Bone marrow (tissue), 2 donors: Measurements from ENCODE around the gene BCKDHA.
"Not testable (repeated sequence)": the region's sequence is repeated elsewhere in the genome, so short reads cannot be mapped to it uniquely, and the experiment has no call there.

Source experiments
- DNase-seq, 2 donors: peaks; one replicate each; lab custom pipeline; 2025; lab: John Stamatoyannopoulos, UW

The BCKDHA gene

DNA sequence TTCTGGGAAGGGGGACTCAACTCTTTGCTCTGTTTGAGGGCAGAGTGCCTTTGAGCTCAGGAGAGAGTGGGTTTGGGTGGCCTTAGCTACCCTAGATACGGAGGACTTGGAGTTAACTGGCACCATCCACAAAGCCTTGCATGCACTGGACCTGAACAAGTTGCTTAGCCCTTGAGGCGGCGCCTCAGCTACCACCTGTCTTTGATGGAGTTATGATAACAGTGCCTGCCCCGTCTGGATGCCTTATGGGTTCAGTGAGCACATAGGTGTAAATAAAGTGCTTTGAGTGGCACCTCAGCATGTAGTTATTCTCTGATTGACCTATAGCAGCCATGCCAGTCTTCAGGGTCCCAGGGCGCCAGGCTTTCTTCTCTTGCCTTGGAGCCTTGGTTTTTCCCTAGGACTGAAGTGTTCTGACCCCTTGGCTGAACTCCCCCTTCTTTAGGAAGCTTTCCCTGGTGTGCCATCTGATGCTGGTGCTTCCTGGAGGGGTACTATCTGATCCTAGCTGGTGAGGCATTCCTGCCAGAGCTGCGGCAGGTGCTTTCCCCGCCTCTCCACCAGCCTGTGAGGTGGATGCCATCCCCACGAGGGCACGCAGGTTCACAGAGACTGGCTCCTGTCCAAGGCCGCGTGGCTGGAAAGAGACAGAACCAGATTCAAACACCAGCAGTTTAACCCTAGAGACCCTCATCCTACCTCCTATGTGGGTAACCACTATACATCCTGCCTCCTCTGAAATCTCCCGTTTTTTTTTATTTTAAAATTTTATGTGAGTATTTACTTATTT is 5.8 kb downstream of the BCKDHA start:
- DNase-seq, result no peak

- DNase-seq, result no peak
Measured at GRCh38 chr19:41405776-41406175, 8.2 kb downstream of the BCKDHA start.

- peak; percentile 7 to 83 for DNase-seq
Measured at GRCh38 chr19:41407271-41407670, 9.7 kb downstream of the BCKDHA start.

- no peak for DNase-seq
Measured at GRCh38 chr19:41408256-41408655, 10.6 kb downstream of the BCKDHA start.

DNA sequence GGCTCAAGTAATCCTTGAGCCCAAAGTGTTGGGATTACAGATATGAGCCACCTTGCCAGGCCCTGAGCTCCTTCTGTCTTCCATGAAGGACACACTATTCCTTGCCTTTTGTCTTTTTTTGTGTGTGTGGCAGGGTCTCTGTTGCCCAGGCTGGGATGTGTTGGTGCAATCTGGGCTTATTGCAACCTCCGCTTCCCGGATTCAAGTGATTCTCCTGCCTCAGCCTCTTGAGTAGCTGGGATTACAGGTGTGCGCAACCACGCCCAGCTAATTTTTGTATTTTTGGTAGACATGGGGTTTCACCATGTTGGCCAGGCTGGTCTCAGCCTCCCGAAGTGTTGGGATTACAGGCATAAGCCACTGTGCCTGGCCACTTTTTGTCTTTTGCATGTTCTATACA is 11.2 kb downstream of the BCKDHA start:
- not testable (repeated sequence) for DNase-seq

DNA sequence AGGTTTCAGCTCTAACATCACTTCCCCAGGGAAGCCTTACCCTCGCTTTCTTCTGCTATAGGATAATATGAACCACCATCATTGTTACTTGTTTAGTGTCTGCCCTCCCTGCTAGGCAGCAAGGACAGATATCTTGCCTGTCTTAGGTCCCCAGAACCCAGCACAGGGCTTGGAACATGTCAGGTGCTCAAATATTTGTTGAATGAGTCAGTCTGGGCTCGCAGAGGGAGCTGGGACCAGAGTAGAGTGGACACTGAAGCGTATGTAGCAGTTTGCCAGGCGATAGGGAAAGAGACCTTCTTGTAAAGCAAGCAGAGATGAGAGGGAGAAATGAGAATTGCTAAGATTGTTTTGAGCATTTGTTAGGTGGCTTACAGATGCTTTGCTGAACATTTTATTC is 11.7 kb downstream of the BCKDHA start:
- no peak for DNase-seq

DNA sequence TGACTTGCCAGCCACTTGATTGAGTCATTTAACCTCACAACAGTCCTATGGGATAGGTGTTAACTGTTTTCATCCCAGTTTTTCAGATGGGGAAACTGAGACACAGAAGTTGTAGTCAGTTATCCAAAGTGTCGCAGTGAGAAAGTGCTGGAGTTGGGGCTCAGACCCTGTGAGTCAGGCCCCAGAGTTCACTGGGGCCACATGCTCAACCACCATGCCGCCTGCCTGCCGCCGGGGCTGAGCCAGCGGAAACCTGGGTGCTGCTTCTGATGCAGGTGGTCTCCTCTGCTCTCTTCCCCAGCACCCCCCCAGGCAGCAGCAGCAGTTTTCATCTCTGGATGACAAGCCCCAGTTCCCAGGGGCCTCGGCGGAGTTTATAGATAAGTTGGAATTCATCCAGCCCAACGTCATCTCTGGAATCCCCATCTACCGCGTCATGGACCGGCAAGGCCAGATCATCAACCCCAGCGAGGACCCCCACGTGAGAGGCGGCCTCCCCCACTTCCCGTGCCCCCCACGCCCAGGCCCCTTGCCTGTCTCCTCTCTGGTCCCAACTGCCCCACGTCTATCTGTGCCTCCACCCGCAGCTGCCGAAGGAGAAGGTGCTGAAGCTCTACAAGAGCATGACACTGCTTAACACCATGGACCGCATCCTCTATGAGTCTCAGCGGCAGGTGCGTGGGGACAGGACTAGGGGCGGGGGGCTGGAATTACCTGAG is 12.9 kb downstream of the BCKDHA start:
- DNase-seq, result no peak

DNA sequence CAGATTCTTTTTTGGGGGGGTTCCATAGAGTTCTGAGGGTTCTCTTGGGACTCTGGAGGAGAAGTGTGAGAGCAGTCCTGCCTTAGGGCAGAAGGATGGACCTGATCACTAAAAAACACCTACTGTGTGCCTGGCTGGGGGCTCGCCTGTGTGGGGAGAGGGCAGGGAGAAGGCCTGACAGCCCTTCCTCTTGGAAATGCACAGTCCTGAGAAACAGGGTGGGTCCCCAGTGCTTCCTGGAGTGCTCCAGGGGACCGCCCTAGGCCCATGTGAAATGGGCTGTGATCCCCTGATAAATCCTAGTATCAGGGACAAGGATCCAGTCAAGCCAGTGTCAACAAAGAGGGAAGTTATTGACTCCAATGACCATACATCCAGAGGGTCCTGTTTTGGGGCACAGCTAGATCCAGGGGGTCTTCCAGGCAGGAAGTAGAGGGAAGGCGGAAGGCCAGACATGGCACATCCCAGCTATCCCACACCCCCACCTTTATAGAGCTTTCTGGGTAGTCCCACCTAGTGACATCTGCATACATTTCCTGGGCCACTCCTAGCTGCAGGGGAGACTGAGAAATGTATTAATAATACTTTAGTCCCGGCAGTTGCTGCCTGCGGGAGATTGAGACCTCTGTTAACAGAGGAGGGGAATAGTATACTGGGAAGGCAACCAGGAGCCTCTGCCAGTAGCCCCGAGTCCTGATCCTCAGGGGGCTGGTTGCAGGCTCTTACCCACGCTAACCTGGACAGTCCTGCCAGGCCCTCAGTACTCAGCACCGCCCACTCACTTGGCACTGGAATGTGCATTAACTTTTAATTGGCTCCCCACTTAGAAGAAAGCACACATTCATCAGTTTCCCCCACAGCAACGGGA is 13.7 kb downstream of the BCKDHA start:
- no peak for DNase-seq

GRCh38 chr19:41411968-41412265 is 14.3 kb downstream of the BCKDHA start:
- no peak for DNase-seq

DNA sequence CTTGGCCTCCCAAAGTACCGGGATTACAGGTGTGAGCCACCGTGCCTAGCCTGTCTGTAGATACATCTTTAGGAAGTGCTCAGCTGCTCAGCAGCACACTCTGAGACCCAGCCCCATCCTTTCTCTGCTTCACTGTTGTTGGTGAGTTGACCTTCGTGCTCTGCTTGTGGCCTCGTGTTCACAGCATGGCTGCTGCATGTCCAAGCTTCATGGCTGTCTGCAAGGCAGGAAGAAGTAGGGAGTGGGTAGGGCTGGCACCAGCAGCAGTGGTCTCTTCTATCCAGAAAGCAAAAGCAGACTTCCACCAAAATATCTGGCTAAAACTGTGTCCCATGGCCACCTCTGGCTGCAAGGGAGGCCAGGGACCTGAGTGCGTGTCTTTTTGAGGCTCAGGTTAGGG is 15.3 kb downstream of the BCKDHA start:
- no peak for DNase-seq

- no peak for DNase-seq
Measured at GRCh38 chr19:41413947-41414346, 16.3 kb downstream of the BCKDHA start.

DNA sequence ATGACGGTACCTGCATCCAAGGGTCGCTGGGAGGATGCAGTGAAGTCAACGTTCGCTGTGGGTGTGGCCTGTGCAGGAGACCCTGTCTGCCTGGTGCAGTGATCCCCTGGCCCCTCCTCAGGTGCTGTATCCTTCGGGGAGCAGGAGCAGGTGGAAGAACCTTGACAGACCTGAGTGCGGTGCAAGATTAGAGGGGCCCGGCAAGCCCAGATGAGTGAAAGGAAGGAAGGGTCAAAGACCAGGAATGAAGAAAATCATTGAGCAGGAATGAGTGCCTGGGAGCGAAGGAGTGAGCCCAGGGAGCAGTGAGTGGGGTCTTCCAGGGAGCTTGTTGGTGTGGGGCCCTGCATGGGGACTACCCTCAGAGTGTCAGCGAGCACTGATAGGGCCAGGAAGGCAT is 16.8 kb downstream of the BCKDHA start:
- no peak for DNase-seq

DNA sequence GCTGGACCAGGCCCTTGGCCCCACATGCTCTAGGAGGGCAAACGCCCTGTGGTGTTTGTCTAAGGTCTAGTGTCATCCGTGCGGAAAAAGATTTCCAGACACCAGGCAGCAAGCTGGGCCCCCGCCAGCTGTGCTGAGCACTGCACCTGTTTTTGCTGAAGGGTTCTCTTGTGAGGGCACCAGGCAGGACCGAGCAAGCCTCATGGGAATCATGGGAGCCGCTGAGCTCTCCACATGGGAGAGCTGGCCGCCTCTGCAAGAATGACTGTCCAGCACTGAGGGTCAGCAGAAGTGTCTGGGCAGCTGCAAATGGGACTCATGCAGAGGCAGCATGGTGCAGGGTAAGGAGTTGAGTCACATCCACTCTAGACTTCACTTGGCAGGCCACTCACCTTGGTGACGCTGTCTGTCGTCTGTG is 17.5 kb downstream of the BCKDHA start:
- DNase-seq, result no peak

DNA sequence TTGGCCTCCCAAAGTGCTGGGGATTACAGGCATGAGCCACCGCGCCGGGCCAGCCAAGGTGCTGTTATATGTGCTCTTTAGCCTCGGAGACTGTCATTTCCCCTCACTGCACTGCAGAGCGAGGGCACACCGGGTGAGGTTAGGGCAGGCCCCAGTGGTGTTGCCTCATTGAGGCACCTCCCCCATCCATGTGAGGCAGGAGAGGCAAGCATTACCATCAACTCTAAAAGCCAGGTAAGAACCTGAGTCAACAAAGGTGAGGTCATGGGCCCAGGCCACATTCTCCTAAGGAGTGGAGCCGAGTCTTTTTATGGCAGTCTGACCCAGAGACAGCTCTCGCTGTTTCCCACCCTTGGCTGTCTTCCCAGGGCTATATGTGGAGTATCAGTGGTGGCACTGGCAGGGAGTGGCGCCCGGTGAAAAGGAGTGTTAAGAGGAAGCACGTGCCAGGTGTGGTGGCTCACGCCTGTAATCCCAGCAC is 18.6 kb downstream of the BCKDHA start:
- DNase-seq, result no peak

DNA sequence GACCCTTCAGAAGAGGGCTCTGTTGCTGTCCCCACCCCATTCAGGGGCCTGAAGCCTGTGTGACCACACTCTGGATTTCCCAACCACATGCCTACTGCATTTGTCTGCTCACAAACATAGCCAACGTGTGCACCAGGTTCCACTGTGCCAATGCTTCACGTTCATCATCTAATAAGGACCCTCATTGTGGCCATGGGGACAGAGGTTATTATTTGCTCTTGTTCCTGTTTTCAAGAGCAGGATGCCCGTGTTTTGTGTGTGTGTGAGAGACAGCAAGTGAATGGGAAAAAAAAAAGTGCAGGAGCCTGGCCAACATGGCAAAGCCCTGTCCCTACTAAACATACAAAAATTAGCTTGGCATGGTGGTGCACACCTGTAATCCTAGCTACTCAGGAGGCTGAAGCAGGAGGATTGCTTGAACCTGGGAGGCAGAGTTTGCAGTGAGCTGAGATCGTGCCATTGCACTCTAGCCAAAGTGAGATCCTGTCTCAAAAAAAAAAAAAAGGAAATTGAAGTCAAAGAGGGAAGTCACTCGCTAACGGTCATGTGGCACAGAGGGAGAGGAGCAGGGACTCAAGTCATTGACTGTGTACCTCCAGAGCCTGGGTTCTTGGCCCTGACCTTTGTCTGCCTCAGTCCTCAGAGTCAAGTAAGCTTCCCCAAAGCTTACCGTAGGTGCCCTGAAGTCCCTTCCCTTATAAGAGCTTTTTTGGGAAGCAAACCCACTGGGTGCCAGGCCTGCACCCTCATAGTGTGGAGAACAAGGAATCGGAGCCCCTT is 22.7 kb downstream of the BCKDHA start:
- peak; percentile 16 to 79 for DNase-seq

- DNase-seq, result no peak
Measured at GRCh38 chr19:41421314-41421713, 23.7 kb downstream of the BCKDHA start.

GRCh38 chr19:41421973-41422372 is 24.4 kb downstream of the BCKDHA start:
- DNase-seq, result no peak

GRCh38 chr19:41422456-41422855 is 24.8 kb downstream of the BCKDHA start:
- no peak for DNase-seq

DNA sequence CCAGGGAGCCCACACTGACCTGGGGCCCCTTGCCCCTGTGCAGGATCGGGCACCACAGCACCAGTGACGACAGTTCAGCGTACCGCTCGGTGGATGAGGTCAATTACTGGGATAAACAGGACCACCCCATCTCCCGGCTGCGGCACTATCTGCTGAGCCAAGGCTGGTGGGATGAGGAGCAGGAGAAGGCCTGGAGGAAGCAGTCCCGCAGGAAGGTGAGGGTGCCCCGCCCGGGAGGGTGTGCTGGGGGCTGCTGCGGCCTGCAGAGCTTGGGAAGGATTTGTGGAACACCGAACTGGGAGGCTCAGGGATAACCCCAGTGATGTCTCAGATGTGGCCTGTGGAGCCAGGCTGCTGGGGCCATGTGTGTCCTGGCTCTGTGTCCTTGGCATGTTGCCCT is 25.3 kb downstream of the BCKDHA start:
- no peak for DNase-seq

- no peak for DNase-seq
Measured at GRCh38 chr19:41424335-41425173, 26.9 kb downstream of the BCKDHA start.
